PC-9 (cell line): Measurements from ENCODE around the gene PCDHGA6. TPM values are rescaled to one million over a fixed set of nuclear protein-coding genes. Genes with fewer than 3 reads are reported as not detected.

Experiments
- BruUV-seq: library from RNA; stranded (reverse); fragments of 400-500 nt; replicated peaks from 2 replicates; lab custom pipeline; 2021; lab: Mats Ljungman, UMichigan
- CTCF ChIA-PET: fragments of 300-600 bp; sonication (Branson Sonifier 250); formaldehyde crosslinking; loops from one replicate; lab custom pipeline; 2022; ENCODE audit warnings: antibody characterized with exemption; lab: Charles Lee
- POLR2A ChIA-PET: fragments of 300-600 bp; sonication (Branson Sonifier 250); formaldehyde crosslinking; loops from one replicate; lab custom pipeline; 2022; ENCODE audit warnings: antibody characterized with exemption; ENCODE audit not compliant: unreplicated experiment; lab: Charles Lee
- DNase-seq, 2 experiments: peaks; one replicate each; pipeline versions ENCODE4 v3.0.0 to v3.0.0-alpha.2; 2015 to 2022; ENCODE audit warnings: mixed read lengths in 1 of 2
- H2AFZ ChIP-seq: fragments of 200-600 bp; sonication (generic); 2 replicates; pipeline ENCODE4 v1.8.1; 2017; ENCODE audit warnings: antibody characterized with exemption
- H3F3A ChIP-seq: fragments of 200-600 bp; sonication (generic); 2 replicates; pipeline ENCODE4 v1.8.1; 2017; ENCODE audit warnings: antibody characterized with exemption, mild to moderate bottlenecking, low read depth; ENCODE audit not compliant: insufficient read depth
- H3K27ac ChIP-seq: fragments of 200-600 bp; sonication (generic); 2 replicates; pipeline ENCODE4 v1.6.1; 2016; ENCODE audit warnings: mixed run types
- H3K27me3 ChIP-seq: fragments of 200-600 bp; sonication (generic); 2 replicates; pipeline ENCODE4 v1.6.1; 2016; ENCODE audit warnings: low read depth, mixed run types; ENCODE audit not compliant: insufficient read depth
- H3K36me3 ChIP-seq: fragments of 200-600 bp; sonication (generic); 2 replicates; pipeline ENCODE4 v1.6.1; 2016; ENCODE audit warnings: low read depth, mixed run types
- H3K4me1 ChIP-seq: fragments of 200-600 bp; sonication (generic); replicated peaks from 2 replicates; pipeline ENCODE4 v1.6.1; 2016; ENCODE audit warnings: mixed run types; ENCODE audit not compliant: insufficient read depth
- H3K4me2 ChIP-seq: fragments of 200-600 bp; sonication (generic); 2 replicates; pipeline ENCODE4 v1.6.1; 2017; ENCODE audit warnings: mixed run types
- H3K4me3 ChIP-seq: fragments of 200-600 bp; sonication (generic); 2 replicates; pipeline ENCODE4 v1.6.1; 2016; ENCODE audit warnings: mixed run types
- H3K79me2 ChIP-seq: fragments of 200-600 bp; sonication (generic); 2 replicates; pipeline ENCODE4 v1.6.1; 2017; ENCODE audit warnings: low read depth, mixed run types
- H3K9me2 ChIP-seq: fragments of 200-600 bp; sonication (generic); 2 replicates; pipeline ENCODE4 v1.8.1; 2017; ENCODE audit warnings: mild to moderate bottlenecking; ENCODE audit not compliant: insufficient read depth
- H3K9me3 ChIP-seq: fragments of 200-600 bp; sonication (generic); 2 replicates; pipeline ENCODE4 v1.8.1; 2016; ENCODE audit warnings: low read depth; ENCODE audit not compliant: insufficient read depth
- H4K20me1 ChIP-seq: fragments of 200-600 bp; sonication (generic); 2 replicates; pipeline ENCODE4 v1.8.1; 2017; ENCODE audit not compliant: insufficient read depth
- EZH2 ChIP-seq: fragments of 200-600 bp; sonication (generic); IDR thresholded peaks from 2 replicates; pipeline ENCODE4 v1.8.0; 2017; ENCODE audit warnings: antibody characterized with exemption, low read depth
- intact Hi-C: fragments of 100-400 bp; cut with micrococcal nuclease; formaldehyde crosslinking; loops from one replicate; pipeline ENCODE4 v1.10.0; 2022; ENCODE audit not compliant: unreplicated experiment
- total RNA-seq: library from RNA; stranded (reverse); gene quantifications from 2 replicates; pipeline ENCODE4 v1.2.3, GENCODE V29; 2021
- TF ChIP-seq, protein P1 (sequence below): fragments of 200-600 bp; sonication (generic); conservative IDR thresholded peaks from 2 replicates; pipeline ENCODE4 v1.6.1; 2017; ENCODE audit warnings: mixed run types, antibody characterized with exemption, mild to moderate bottlenecking, moderate library complexity

Gene PCDHGA6
- total RNA-seq, 1 experiment from 2014 or later = 0.17 TPM

DNA sequence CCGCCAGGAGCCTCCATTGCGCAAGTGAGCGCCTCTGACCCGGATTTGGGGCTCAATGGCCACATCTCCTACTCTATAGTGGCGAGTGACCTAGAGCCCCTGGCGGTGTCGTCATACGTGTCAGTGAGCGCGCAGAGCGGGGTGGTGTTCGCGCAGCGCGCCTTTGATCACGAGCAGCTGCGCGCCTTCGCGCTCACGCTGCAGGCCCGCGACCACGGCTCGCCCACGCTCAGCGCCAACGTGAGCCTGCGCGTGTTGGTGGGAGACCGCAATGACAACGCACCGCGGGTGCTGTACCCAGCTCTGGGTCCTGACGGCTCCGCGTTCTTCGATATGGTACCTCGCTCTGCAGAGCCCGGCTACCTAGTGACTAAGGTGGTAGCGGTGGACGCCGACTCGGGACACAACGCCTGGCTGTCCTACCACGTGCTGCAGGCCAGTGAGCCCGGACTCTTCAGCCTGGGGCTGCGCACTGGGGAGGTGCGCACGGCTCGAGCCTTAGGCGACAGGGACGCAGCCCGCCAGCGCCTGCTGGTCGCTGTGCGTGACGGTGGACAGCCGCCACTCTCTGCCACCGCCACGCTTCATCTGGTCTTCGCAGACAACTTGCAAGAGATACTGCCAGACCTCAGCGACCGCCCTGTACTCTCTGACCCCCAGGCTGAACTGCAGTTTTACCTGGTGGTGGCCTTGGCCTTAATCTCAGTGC lies 36.1 kb downstream of the PCDHGA6 start:
- H3K4me2 ChIP-seq = no peak overlapping the region
- H3F3A ChIP-seq = no peaks in the 10 kb centered on the region
- H3K9me3 ChIP-seq = no peaks in the 10 kb centered on the region
- H3K36me3 ChIP-seq = no peaks in the 10 kb centered on the region
- H3K27ac ChIP-seq = no peak overlapping the region
- intact Hi-C loops = loop anchor here (5.0 to 10.0 kb wide), 3 partner anchors 85 to 327 kb away; partner anchors contain the start of genes PCDHB14 and TAF7
- no peaks in the 10 kb centered on the region for H3K4me1 ChIP-seq
- no peak overlapping the region for H3K4me3 ChIP-seq
- H3K79me2 ChIP-seq = no peaks in the 10 kb centered on the region
- no peak for DNase-seq
- ChIA-PET CTCF (no interaction called here), POLR2A (no interaction called here)
- no peak for TF ChIP-seq EZH2
- TF ChIP-seq, protein P1, sequence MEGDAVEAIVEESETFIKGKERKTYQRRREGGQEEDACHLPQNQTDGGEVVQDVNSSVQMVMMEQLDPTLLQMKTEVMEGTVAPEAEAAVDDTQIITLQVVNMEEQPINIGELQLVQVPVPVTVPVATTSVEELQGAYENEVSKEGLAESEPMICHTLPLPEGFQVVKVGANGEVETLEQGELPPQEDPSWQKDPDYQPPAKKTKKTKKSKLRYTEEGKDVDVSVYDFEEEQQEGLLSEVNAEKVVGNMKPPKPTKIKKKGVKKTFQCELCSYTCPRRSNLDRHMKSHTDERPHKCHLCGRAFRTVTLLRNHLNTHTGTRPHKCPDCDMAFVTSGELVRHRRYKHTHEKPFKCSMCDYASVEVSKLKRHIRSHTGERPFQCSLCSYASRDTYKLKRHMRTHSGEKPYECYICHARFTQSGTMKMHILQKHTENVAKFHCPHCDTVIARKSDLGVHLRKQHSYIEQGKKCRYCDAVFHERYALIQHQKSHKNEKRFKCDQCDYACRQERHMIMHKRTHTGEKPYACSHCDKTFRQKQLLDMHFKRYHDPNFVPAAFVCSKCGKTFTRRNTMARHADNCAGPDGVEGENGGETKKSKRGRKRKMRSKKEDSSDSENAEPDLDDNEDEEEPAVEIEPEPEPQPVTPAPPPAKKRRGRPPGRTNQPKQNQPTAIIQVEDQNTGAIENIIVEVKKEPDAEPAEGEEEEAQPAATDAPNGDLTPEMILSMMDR = no peak
- H3K9me2 ChIP-seq = no peaks in the 10 kb centered on the region
- no peak overlapping the region for H2AFZ ChIP-seq
- BruUV-seq = no TSS peak
- H4K20me1 ChIP-seq = no peaks in the 10 kb centered on the region
- peaks cover 23% of the 10 kb centered on the region; the same call in 1 of the 2 replicates for H3K27me3 ChIP-seq

GRCh38 chr5:141411575-141411974 lies 37.9 kb downstream of the PCDHGA6 start:
- intact Hi-C loops = loop anchor here (5.0 to 10.0 kb wide), 3 partner anchors 87 to 329 kb away; partner anchors contain the start of genes PCDHB14 and TAF7
- BruUV-seq = no TSS peak
- POLR2A ChIA-PET = no interaction called here
- H4K20me1 ChIP-seq = no peaks in the 10 kb centered on the region
- CTCF ChIA-PET = no interaction called here
- H2AFZ ChIP-seq = no peak overlapping the region
- DNase-seq = no peak
- no peaks in the 10 kb centered on the region for H3K9me2 ChIP-seq
- TF ChIP-seq, protein P1 = no peak
- no peak for TF ChIP-seq EZH2
- H3K4me2 ChIP-seq = no peak overlapping the region
- H3K79me2 ChIP-seq = no peaks in the 10 kb centered on the region
- no peaks in the 10 kb centered on the region for H3F3A ChIP-seq
- H3K36me3 ChIP-seq = no peaks in the 10 kb centered on the region
- H3K4me1 ChIP-seq = no peaks in the 10 kb centered on the region
- no peak overlapping the region for H3K27ac ChIP-seq
- H3K4me3 ChIP-seq = no peak overlapping the region
- H3K27me3 ChIP-seq = peaks cover 18% of the 10 kb centered on the region; the same call in 1 of the 2 replicates
- H3K9me3 ChIP-seq = no peaks in the 10 kb centered on the region

DNA sequence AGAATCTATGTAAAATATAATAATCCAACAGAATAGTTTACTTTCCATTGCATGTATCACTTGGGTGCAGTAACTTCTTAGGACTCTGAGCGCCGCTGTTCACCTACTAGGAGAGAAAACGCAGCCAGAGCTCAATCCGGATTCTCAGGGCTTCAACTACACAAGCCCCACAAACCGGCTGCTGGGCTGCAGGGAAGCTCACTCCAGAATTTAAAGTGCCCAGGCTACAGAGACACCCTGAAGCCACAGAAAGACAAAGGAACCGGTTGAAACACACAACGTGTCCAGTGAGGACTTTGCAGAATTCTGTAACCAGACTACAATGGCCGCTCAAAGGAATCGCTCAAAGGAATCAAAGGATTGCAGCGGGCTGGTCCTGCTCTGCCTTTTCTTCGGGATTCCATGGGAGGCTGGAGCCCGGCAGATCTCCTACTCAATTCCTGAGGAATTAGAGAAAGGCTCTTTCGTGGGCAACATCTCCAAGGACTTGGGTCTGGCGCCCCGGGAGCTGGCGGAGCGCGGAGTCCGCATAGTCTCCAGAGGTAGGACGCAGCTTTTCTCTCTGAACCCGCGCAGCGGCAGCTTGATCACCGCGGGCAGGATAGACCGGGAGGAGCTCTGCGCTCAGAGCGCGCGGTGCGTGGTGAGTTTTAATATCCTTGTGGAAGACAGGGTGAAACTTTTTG lies 39.3 kb downstream of the PCDHGA6 start, which contains the start of gene PCDHGA10:
PCDHGA10 (plus strand) TSS at position 134 of the 686 bp plus-strand sequence; CDS start at position 323, 189 bp downstream.
- H3F3A ChIP-seq = no peaks in the 10 kb centered on the region
- peak within 1 kb of the TSS; percentile 54; the same call in 1 of the 2 replicates for H3K4me3 ChIP-seq
- no peaks in the 10 kb centered on the region for H3K9me3 ChIP-seq
- peak; percentile 58 for DNase-seq
- no peaks in the 10 kb centered on the region for H3K36me3 ChIP-seq
- H3K4me1 ChIP-seq = no peaks in the 10 kb centered on the region
- peak within 1 kb of the TSS; percentile 81 for H2AFZ ChIP-seq
- H3K27me3 ChIP-seq = 0 out of 2 replicates have a peak, but pooled peaks cover 11% of the 10 kb centered on the region
- ChIA-PET POLR2A (interaction anchor here (0.6 kb wide), 4 partner anchors 74 to 861 kb away, joined by 3 to 9 read pairs (median 6); partner anchors contain the start of gene TAF7), CTCF (interaction anchor here (0.5 to 1.6 kb wide), 11 partner anchors 43 to 327 kb away, joined by 3 to 9 read pairs (median 4); partner anchors contain the start of genes PCDHB14, PCDHB2 and PCDHGB3)
- H4K20me1 ChIP-seq = no peaks in the 10 kb centered on the region
- no peak within 1 kb of the TSS for H3K27ac ChIP-seq
- TF ChIP-seq EZH2 = no peak
- TF ChIP-seq, protein P1 = peak; percentile 86
- no peaks in the 10 kb centered on the region for H3K9me2 ChIP-seq
- no TSS peak for BruUV-seq
- intact Hi-C loops = loop anchor here (2.0 to 10.0 kb wide), 4 partner anchors 88 to 331 kb away; partner anchors contain the start of genes PCDHB14 and TAF7
- no peaks in the 10 kb centered on the region for H3K79me2 ChIP-seq
- H3K4me2 ChIP-seq = peak within 1 kb of the TSS; percentile 83
